Esophagus squamous epithelium (tissue), 4 donors: ENCODE results near the gene FAM168A.

Experiments
- CTCF ChIP-seq, 6 experiments: fragments of 450-650 bp in 4 of 6; fragments of 200-600 bp in 2 of 6; sonication (generic) in 2 of 6; IDR thresholded peaks; one replicate each; pipeline ENCODE4 v1.5.1; 2016 to 2019; ENCODE audit warnings: antibody characterized with exemption in 6 of 6, mild to moderate bottlenecking in 4 of 6, moderate library complexity in 4 of 6
- POLR2A ChIP-seq, 4 donors: fragments of 450-650 bp; IDR thresholded peaks; one replicate each; pipeline ENCODE4 v1.6.1; 2017; ENCODE audit warnings: antibody characterized with exemption in 4 of 4, mild to moderate bottlenecking in 4 of 4, moderate library complexity in 3 of 4

- TF ChIP-seq CTCF (IDR thresholded peaks at IDR 0.05): peak; percentile 85 to 99 (median 95)
- no peak for TF ChIP-seq POLR2A (IDR thresholded peaks at IDR 0.05)
These were observed 246.8 kb downstream of the FAM168A start for GRCh38 chr11:73350908-73351636.
